RWPE1 (cell line): Measurements from ENCODE around the gene LMX1A.

Experiments used
- CTCF ChIA-PET: fragments of 350-600 bp; sonication (Branson Sonifier 250); formaldehyde crosslinking; extraction: SDS; loops from one replicate; lab custom pipeline; 2021; lab: Yijun Ruan, JAX
- POLR2A ChIA-PET: fragments of 400-600 bp; formaldehyde crosslinking; extraction: SDS; loops from one replicate; lab custom pipeline; 2020; ENCODE audit warnings: antibody characterized with exemption; ENCODE audit not compliant: low non-redundant PET; lab: Yijun Ruan, JAX
- DNase-seq: peaks from one replicate; pipeline ENCODE4 v3.0.0; 2012; ENCODE audit warnings: low spot score
- H3K27ac ChIP-seq: fragments of 450-650 bp; 2 replicates; pipeline ENCODE4 v1.5.1; 2017
- CTCF ChIP-seq: fragments of 450-650 bp; conservative IDR thresholded peaks from 2 replicates; pipeline ENCODE4 v1.5.1; 2017; ENCODE audit warnings: low read depth, mild to moderate bottlenecking

The LMX1A gene

GRCh38 chr1:165355977-165356811 is at the start of gene LMX1A:
LMX1A (minus strand) TSS chr1:165356715; CDS start chr1:165355559, 1,156 bp downstream.
- CTCF ChIA-PET, result interaction anchor here (0.7 kb wide), 1 partner anchor 45 kb away, joined by 3 read pairs; no protein-coding TSS in a partner anchor
- POLR2A ChIA-PET, result no interaction called here
- no peak within 1 kb of the TSS for H3K27ac ChIP-seq
- TF ChIP-seq CTCF, result no peak
- no peak for DNase-seq

- DNase-seq, result peak; percentile 50
- TF ChIP-seq CTCF, result peak; percentile 53
- H3K27ac ChIP-seq, result no peak overlapping the region
- POLR2A ChIA-PET, result no interaction called here
- CTCF ChIA-PET, result interaction anchor here (0.6 to 3.8 kb wide), 3 partner anchors 188 to 312 kb away, joined by 3 to 18 read pairs (median 5); no protein-coding TSS in a partner anchor
These were observed 47.4 kb upstream of the LMX1A start for GRCh38 chr1:165403835-165404482.

GRCh38 chr1:165402517-165403111 is 46.1 kb upstream of the LMX1A start:
- no peak for DNase-seq
- CTCF ChIA-PET, result interaction anchor here (3.8 kb wide), 1 partner anchor 190 kb away, joined by 18 read pairs; no protein-coding TSS in a partner anchor
- H3K27ac ChIP-seq, result no peak overlapping the region
- TF ChIP-seq CTCF, result no peak
- POLR2A ChIA-PET, result no interaction called here

- POLR2A ChIA-PET, result no interaction called here
- CTCF ChIA-PET, result interaction anchor here (0.6 to 2.5 kb wide), 2 partner anchors 175 to 195 kb away, joined by 3 to 9 read pairs; no protein-coding TSS in a partner anchor
- no peak overlapping the region for H3K27ac ChIP-seq
- TF ChIP-seq CTCF, result no peak
- no peak for DNase-seq
These were observed 41.4 kb upstream of the LMX1A start for GRCh38 chr1:165397944-165398343.

- ChIA-PET POLR2A (interaction anchor here (0.6 kb wide), 1 partner anchor 139 kb away, joined by 4 read pairs; no protein-coding TSS in a partner anchor), CTCF (interaction anchor here (0.9 kb wide), 1 partner anchor 197 kb away, joined by 3 read pairs; no protein-coding TSS in a partner anchor)
- DNase-seq, result no peak
- TF ChIP-seq CTCF, result no peak
- no peak overlapping the region for H3K27ac ChIP-seq
These were observed 39.4 kb upstream of the LMX1A start for GRCh38 chr1:165395901-165396300.

GRCh38 chr1:165395478-165395877 is 39.0 kb upstream of the LMX1A start:
- ChIA-PET CTCF (interaction anchor here (0.9 kb wide), 1 partner anchor 197 kb away, joined by 3 read pairs; no protein-coding TSS in a partner anchor), POLR2A (interaction anchor here (0.6 kb wide), 1 partner anchor 138 kb away, joined by 4 read pairs; no protein-coding TSS in a partner anchor)

More at GRCh38 chr1:165395478-165395877, 39.0 kb upstream of the LMX1A start:
- DNase-seq, result no peak
- TF ChIP-seq CTCF, result no peak
- no peak overlapping the region for H3K27ac ChIP-seq
